Smooth muscle cell of the pulmonary artery (primary cell): ENCODE measurements around the gene ZNF484. TPM values are rescaled to one million over a fixed set of nuclear protein-coding genes. Genes with fewer than 3 reads are reported as not detected.

Experiments used
- total RNA-seq: library from RNA; depleted of rRNA; stranded (reverse); fragments of >200 nt; gene quantifications from 2 replicates; pipeline ENCODE4 v1.2.3, GENCODE V29; 2014

ZNF484 gene
- 11.6 and 14.2 TPM in 2 replicates for total RNA-seq

GRCh38 chr9:92877531-92878430 lies at the start of gene ZNF484:
Gene ZNF484 (minus strand): TSS chr9:92878038. CDS start chr9:92875029, 3,009 bp downstream.

Other genes starting within 250 kb of the ZNF484 start
- gene IPPK, start 207.9 kb downstream of the ZNF484 start, total RNA-seq = 14.7 and 18.4 TPM in 2 replicates
- gene BICD2, start 113.2 kb downstream of the ZNF484 start, total RNA-seq = 55.1 and 75.3 TPM in 2 replicates
- gene FGD3, start 69.5 kb upstream of the ZNF484 start, total RNA-seq = not detected in 2 replicates
- gene SUSD3, start 180.7 kb upstream of the ZNF484 start, total RNA-seq = 0.36 TPM in 1 of 2 replicates, not detected in the other
- gene CARD19, start 218.2 kb upstream of the ZNF484 start, total RNA-seq = 47.2 and 55.4 TPM in 2 replicates